ENCODE data around the gene RBPJL.

GRCh38 chr20:45289942-45290676 lies 16.5 kb upstream of the RBPJL start:
- TF ChIP-seq NFRKB (IDR thresholded peaks at IDR 0.05) (no peak), SUZ12 (IDR thresholded peaks at IDR 0.05) (no peak), TARDBP (IDR thresholded peaks at IDR 0.05) (no peak), L3MBTL2 (conservative IDR thresholded peaks at IDR 0.05) (no peak)
- TF ChIP-seq, protein P1, sequence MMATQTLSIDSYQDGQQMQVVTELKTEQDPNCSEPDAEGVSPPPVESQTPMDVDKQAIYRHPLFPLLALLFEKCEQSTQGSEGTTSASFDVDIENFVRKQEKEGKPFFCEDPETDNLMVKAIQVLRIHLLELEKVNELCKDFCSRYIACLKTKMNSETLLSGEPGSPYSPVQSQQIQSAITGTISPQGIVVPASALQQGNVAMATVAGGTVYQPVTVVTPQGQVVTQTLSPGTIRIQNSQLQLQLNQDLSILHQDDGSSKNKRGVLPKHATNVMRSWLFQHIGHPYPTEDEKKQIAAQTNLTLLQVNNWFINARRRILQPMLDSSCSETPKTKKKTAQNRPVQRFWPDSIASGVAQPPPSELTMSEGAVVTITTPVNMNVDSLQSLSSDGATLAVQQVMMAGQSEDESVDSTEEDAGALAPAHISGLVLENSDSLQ (IDR thresholded peaks at IDR 0.05) = no peak

Measured in HEK293T (cell line).